ACHN (cell line): ENCODE measurements around the gene THRAP3.

Experiments
- DNase-seq: peaks from one replicate; pipeline ENCODE4 v3.0.0-alpha.2; 2015
- in situ Hi-C: cut with HindIII; loops from 2 replicates; pipeline ENCODE4 v1.10.0; 2017; ENCODE audit warnings: low sequenced_read_pairs, low pct_ligation_motif_present, low pct_unique_long_range_greater_than_20kb

Gene THRAP3

DNA sequence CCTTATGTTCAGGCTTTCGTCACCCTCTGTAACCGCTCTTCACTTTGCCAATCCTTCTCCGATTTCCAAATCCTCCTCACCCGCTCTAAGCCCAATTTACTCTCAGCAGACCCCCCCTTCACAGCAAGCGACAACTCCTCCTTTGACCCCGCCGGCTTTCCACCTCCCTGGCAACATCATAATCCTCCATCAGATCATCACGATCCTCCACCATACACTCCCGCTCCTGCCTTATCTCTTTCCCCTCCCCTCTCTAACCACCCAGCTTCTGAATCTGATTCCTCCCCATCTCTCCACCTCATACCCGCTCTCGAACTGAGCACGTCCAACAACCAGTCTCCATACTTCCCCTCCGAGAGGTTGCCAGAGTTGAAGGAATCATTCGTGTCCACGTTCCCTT lies 106.7 kb downstream of the THRAP3 start:
- no peak for DNase-seq
- in situ Hi-C loops = no loop called here

DNA sequence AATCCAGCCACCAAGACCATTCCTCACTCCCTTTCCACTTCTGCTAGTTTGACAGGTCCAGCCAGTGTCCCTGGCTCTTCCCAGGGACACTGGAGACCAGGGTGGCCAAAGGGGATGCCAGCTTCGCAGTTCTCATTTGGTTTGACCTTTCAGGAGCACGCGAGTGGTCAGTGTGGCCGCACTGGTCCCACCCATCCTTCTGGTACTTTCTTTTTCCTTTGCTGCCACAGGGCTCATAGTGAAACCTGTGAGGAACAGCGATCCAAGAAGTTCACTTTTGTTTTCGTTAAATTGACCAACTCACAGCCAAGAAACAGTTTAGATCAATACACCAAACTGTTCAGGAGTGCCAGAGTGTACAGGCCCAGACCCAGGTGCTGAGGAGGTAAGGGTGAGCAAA lies 113.6 kb downstream of the THRAP3 start:
- in situ Hi-C loops = no loop called here
- DNase-seq = no peak

DNA sequence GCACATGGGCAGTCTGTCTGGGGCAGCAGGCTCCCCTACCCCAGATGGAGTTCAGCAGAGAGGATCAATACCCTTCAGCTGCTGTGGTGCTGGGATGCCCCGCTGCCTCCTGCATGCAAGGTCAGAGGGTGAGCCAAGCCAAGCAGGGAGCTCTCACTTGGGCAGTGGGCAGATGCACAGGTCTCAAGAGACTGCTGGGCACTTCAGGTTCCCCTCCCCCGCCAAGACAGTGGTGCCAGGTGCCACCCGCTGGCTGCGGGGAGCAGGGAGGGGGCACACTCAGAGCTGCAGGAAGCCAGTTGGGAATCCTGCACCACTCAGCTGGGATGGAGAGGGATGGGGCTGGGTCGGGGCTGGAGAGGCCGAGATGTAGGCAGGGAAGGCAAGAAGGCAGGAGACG lies 115.0 kb downstream of the THRAP3 start:
- DNase-seq = no peak
- in situ Hi-C loops = no loop called here

- no peak for DNase-seq
- in situ Hi-C loops = no loop called here
These were observed 115.4 kb downstream of the THRAP3 start for GRCh38 chr1:36339615-36340014.

- DNase-seq = no peak
- in situ Hi-C loops = no loop called here
These were observed 117.5 kb downstream of the THRAP3 start for GRCh38 chr1:36341626-36342320.

- in situ Hi-C loops = no loop called here
- DNase-seq = peak; percentile 76
These were observed 118.4 kb downstream of the THRAP3 start for GRCh38 chr1:36342426-36343185.

- no peak for DNase-seq
- in situ Hi-C loops = no loop called here
These were observed 119.6 kb downstream of the THRAP3 start for GRCh38 chr1:36343651-36344394.

GRCh38 chr1:36344395-36344680 lies 120.1 kb downstream of the THRAP3 start:
- DNase-seq = no peak
- in situ Hi-C loops = no loop called here

GRCh38 chr1:36345353-36345752 lies 121.1 kb downstream of the THRAP3 start:
- in situ Hi-C loops = no loop called here
- DNase-seq = no peak

DNA sequence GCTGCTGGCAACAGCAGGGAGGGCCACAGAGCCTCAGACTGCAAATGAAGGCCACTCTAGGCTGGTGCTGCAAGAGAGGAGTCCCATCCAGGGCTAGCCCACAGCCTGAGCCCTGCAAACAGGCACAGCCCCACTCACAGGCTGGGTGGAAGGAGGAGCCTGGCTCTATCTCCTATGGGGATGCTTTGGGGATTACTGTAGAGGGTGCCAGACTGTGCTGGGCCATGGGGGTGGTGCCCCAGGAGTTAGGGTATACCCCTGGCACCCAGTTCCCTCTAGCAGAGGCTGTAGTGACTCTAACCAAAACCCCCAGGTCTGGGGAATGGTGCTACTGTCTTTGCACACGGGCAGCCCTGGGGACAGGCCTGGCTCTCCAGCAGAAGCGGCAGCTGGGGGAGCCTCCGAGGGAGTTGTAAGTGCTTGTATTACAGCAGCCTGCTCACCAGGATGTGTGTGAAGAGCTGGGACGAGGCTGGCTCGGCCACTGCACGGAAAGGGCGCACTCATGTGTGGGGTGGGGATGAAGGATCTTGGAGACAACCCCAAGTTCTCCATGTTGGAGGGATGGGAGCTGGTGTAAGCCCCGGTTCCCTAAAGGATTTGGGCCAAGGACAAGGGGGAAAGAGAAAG lies 122.6 kb downstream of the THRAP3 start:
- in situ Hi-C loops = no loop called here
- no peak for DNase-seq

DNA sequence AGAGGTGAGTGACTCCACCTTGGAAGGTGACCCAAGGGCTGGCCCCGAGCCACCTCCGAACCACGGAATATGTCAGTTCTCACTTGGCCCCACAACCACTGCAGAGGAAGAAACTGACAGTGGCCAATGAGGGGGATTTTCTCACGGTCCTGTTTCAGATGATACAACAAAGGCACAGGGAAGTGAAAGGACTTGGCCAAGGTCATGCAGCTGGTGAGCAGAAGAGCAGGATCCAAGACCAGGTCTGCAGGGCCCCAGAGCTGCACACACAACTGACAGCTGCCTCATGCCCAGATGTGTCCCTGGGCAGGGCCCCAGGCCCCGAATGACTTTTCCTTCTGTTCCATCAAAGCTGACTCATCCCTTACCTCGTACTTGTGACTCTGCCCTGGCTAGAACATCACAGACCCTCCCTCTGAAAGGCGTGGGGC lies 125.0 kb downstream of the THRAP3 start:
- no peak for DNase-seq
- in situ Hi-C loops = no loop called here

DNA sequence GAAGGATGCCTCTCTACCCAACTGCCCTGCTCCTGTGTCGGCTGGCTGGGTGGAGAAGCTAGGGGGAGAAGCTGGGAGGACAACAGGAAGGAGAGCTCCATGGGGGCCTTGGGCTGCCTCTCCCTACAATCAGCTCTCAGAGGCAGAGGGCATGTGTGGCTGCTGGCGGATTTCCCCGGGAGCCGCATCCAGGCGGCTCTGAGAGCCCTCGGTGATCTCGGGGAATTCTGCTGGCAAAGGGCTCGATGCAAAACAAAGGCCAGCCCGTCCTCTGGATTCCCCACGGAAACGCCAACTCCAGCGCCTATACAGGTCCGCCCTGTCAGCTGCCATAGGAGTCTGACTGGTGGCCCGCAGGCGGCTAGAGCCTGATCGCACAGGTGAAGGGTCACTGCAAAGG lies 125.6 kb downstream of the THRAP3 start:
- no peak for DNase-seq
- in situ Hi-C loops = no loop called here

GRCh38 chr1:36350659-36351226 lies 126.5 kb downstream of the THRAP3 start:
- in situ Hi-C loops = no loop called here
- DNase-seq = peak; percentile 87

DNA sequence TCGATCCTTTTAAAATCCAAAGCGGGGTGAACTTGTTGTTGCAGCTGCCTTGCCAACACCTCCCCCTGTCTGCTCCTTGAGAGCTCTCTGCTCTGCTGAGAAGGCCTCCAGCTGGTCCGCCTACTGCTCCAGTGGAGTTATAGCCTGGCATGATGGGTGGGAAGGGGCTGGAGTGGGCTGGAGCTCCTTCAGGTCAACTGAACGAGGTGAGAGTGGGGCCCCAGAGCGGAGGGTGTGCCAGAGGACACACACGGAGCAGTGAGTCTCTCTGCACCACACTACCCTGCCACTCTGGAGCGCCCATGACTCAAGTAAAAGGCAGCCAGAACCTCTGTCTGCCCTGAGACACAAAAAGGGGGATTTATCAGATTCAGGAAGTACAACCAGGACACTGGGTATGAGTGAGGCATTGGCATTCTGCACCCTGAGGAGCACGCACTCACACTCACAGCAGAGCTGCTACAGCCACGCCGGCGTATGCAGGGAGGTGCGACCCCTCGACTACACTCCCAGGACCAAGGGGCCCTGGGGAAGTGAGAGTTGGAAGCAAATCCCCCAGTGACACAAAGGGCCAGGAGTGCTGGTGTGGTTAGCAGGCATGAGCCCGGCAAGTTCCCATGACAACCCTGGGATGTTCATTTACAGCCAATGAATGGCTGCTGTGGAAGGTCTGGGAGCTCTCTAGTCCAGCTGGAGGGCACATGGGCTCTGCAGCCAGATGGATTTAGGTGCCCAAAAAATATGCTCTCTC lies 127.2 kb downstream of the THRAP3 start:
- DNase-seq = peak; percentile 90
- in situ Hi-C loops = no loop called here

DNA sequence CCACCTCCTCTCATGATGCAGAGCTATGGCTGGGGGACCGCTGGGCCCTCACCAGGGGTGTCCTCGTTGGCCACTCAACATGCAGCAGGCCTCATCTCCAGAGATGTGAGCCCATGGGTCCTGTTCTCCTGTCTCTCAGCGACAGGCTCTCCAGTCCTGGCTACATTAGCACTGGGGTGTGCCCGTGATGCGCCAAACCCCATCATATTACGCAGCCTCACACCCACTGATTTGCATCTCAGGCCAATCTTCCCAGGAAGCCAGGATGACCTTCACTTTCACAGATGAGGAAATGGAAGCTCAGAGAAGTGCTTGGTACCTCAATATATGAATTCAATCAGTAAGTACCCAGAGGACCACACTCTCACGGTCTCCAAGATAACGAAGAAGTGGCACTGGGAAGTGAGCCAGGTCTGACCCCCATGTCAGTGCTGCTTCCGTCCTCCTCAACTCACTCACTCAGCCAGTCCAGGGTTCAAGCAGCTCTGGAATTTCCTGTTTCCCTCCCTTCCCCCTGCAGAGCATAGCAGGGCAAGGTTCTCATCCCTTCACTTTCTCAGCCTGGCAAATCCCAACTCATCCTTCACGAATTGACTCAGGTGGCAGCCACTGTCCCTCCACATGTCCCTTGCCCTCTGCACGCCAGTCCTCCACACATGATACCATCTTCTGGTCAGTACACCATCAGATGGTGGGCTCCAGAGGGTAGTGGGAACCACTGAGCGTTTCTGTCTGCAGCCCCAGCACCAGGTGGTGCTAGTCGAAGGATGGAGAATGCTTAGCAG lies 128.1 kb downstream of the THRAP3 start:
- DNase-seq = peak; percentile 23
- in situ Hi-C loops = no loop called here

- DNase-seq = peak; percentile 56
- in situ Hi-C loops = no loop called here
These were observed 129.0 kb downstream of the THRAP3 start for GRCh38 chr1:36352910-36353878.

DNA sequence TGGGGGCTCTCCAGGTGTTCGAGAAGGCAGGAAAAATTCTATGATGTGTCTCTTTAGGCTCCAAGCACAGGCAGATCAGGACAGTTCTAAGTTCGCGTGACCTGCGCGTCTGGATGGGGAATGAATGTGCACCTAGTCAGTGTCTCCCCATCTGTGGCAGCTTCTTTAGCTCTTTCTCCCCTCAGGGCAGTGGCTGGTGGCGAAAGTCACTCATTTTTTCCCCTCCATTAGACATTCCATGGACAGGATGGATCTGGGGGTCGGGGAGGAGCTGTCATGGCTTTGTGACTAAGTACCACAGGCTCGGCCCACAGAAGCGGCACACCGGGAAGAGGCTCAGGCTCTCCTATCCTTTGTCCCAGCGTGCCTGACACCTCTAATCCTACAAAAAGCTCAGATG lies 130.2 kb downstream of the THRAP3 start:
- no peak for DNase-seq
- in situ Hi-C loops = no loop called here
